NCI-H446 (cell line): ENCODE measurements around the gene KCNA3.
"Not testable (repeated sequence)": the region's sequence is repeated elsewhere in the genome, so short reads cannot be mapped to it uniquely, and the experiment has no call there.

Source experiments
- DNase-seq, 2 experiments: peaks; one replicate each; lab custom pipeline; 2025; lab: John Stamatoyannopoulos, UW

Gene KCNA3

GRCh38 chr1:110680036-110680735, 5.4 kb upstream of the KCNA3 start:
- DNase-seq, result no peak

- no peak for DNase-seq
Measured at GRCh38 chr1:110677526-110677925, 2.8 kb upstream of the KCNA3 start.

- DNase-seq, result peak in 1 of 2 experiments; percentile 54
Measured at GRCh38 chr1:110676970-110677369, 2.2 kb upstream of the KCNA3 start.

GRCh38 chr1:110675060-110675791, 486 bp upstream of the KCNA3 start:
- no peak for DNase-seq

GRCh38 chr1:110673805-110674336, 869 bp downstream of the KCNA3 start:
- no peak for DNase-seq

- no peak for DNase-seq
Measured at GRCh38 chr1:110673197-110673701, 1.5 kb downstream of the KCNA3 start.

GRCh38 chr1:110672753-110673108, 2.0 kb downstream of the KCNA3 start:
- no peak for DNase-seq

GRCh38 chr1:110672001-110672752, 2.6 kb downstream of the KCNA3 start:
- peak in 1 of 2 experiments; percentile 14 for DNase-seq

GRCh38 chr1:110671361-110671760, 3.4 kb downstream of the KCNA3 start:
- no peak for DNase-seq

- DNase-seq, result no peak
Measured at GRCh38 chr1:110668549-110668948, 6.2 kb downstream of the KCNA3 start.

GRCh38 chr1:110667776-110668175, 7.0 kb downstream of the KCNA3 start:
- no peak for DNase-seq

- DNase-seq, result no peak
Measured at GRCh38 chr1:110663241-110663640, 11.5 kb downstream of the KCNA3 start.

- DNase-seq, result not testable (repeated sequence)
Measured at GRCh38 chr1:110659559-110659958, 15.2 kb downstream of the KCNA3 start.

GRCh38 chr1:110657351-110657750, 17.4 kb downstream of the KCNA3 start:
- DNase-seq, result no peak

- DNase-seq, result no peak
Measured at GRCh38 chr1:110650609-110651008, 24.1 kb downstream of the KCNA3 start.

- DNase-seq, result no peak
Measured at GRCh38 chr1:110648417-110648816, 26.3 kb downstream of the KCNA3 start.

- no peak for DNase-seq
Measured at GRCh38 chr1:110647254-110647891, 27.4 kb downstream of the KCNA3 start.

- DNase-seq, result no peak
Measured at GRCh38 chr1:110645821-110646735, 28.7 kb downstream of the KCNA3 start.

GRCh38 chr1:110645211-110645610, 29.5 kb downstream of the KCNA3 start:
- no peak for DNase-seq

- DNase-seq, result no peak
Measured at GRCh38 chr1:110643879-110644472, 30.8 kb downstream of the KCNA3 start.
